Neural cell (in vitro differentiated cells): ENCODE results near the gene FRMD4A.

Source experiments
- EP300 ChIP-seq: fragments of 450-650 bp; conservative IDR thresholded peaks from 2 replicates; pipeline ENCODE4 v1.6.1; 2014; ENCODE audit warnings: antibody characterized with exemption, mild to moderate bottlenecking, moderate library complexity; ENCODE audit not compliant: poor library complexity, severe bottlenecking
- EZH2 ChIP-seq: fragments of 200-600, 300-800 bp; shearing (Covaris generic), sonication (generic); IDR thresholded peaks from 2 replicates; pipeline ENCODE4 v1.6.1; 2014; ENCODE audit warnings: antibody characterized with exemption, low read length, borderline replicate concordance, mild to moderate bottlenecking; ENCODE audit not compliant: insufficient read depth, poor library complexity, severe bottlenecking
- MXI1 ChIP-seq: fragments of 450-650 bp; conservative IDR thresholded peaks from 2 replicates; pipeline ENCODE4 v1.6.1; 2014; ENCODE audit warnings: antibody characterized with exemption, mild to moderate bottlenecking; ENCODE audit not compliant: poor library complexity, severe bottlenecking
- POLR2AphosphoS5 ChIP-seq: IDR thresholded peaks from 2 replicates; pipeline ENCODE4 v1.6.1; 2012
- RAD21 ChIP-seq: fragments of 450-650 bp; conservative IDR thresholded peaks from 2 replicates; pipeline ENCODE4 v1.6.1; 2014; ENCODE audit warnings: antibody characterized with exemption, mild to moderate bottlenecking, moderate library complexity
- SMC3 ChIP-seq: fragments of 450-650 bp; conservative IDR thresholded peaks from 2 replicates; pipeline ENCODE4 v1.6.1; 2014; ENCODE audit warnings: antibody characterized with exemption, mild to moderate bottlenecking, moderate library complexity; ENCODE audit not compliant: poor library complexity
- TF ChIP-seq, protein P1 (sequence below): fragments of 450-650 bp; IDR thresholded peaks from 2 replicates; pipeline ENCODE4 v1.5.1; 2014; ENCODE audit warnings: antibody characterized with exemption, mild to moderate bottlenecking, moderate library complexity; ENCODE audit not compliant: poor library complexity, severe bottlenecking
- TF ChIP-seq, protein P2 (sequence below): IDR thresholded peaks from 2 replicates; pipeline ENCODE4 v1.6.1; 2012; ENCODE audit warnings: borderline replicate concordance

- TF ChIP-seq POLR2AphosphoS5 (no peak), EZH2 (no peak), SMC3 (no peak), MXI1 (no peak), RAD21 (no peak), EP300 (no peak)
- TF ChIP-seq, protein P1, sequence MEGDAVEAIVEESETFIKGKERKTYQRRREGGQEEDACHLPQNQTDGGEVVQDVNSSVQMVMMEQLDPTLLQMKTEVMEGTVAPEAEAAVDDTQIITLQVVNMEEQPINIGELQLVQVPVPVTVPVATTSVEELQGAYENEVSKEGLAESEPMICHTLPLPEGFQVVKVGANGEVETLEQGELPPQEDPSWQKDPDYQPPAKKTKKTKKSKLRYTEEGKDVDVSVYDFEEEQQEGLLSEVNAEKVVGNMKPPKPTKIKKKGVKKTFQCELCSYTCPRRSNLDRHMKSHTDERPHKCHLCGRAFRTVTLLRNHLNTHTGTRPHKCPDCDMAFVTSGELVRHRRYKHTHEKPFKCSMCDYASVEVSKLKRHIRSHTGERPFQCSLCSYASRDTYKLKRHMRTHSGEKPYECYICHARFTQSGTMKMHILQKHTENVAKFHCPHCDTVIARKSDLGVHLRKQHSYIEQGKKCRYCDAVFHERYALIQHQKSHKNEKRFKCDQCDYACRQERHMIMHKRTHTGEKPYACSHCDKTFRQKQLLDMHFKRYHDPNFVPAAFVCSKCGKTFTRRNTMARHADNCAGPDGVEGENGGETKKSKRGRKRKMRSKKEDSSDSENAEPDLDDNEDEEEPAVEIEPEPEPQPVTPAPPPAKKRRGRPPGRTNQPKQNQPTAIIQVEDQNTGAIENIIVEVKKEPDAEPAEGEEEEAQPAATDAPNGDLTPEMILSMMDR: no peak
- TF ChIP-seq, protein P2, sequence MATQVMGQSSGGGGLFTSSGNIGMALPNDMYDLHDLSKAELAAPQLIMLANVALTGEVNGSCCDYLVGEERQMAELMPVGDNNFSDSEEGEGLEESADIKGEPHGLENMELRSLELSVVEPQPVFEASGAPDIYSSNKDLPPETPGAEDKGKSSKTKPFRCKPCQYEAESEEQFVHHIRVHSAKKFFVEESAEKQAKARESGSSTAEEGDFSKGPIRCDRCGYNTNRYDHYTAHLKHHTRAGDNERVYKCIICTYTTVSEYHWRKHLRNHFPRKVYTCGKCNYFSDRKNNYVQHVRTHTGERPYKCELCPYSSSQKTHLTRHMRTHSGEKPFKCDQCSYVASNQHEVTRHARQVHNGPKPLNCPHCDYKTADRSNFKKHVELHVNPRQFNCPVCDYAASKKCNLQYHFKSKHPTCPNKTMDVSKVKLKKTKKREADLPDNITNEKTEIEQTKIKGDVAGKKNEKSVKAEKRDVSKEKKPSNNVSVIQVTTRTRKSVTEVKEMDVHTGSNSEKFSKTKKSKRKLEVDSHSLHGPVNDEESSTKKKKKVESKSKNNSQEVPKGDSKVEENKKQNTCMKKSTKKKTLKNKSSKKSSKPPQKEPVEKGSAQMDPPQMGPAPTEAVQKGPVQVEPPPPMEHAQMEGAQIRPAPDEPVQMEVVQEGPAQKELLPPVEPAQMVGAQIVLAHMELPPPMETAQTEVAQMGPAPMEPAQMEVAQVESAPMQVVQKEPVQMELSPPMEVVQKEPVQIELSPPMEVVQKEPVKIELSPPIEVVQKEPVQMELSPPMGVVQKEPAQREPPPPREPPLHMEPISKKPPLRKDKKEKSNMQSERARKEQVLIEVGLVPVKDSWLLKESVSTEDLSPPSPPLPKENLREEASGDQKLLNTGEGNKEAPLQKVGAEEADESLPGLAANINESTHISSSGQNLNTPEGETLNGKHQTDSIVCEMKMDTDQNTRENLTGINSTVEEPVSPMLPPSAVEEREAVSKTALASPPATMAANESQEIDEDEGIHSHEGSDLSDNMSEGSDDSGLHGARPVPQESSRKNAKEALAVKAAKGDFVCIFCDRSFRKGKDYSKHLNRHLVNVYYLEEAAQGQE: no peak
These were observed 459.7 kb downstream of the FRMD4A start for GRCh38 chr10:13871011-13871410.
